Gastrocnemius medialis (tissue), 4 donors: ENCODE measurements around the gene NOS1AP.

Source experiments
- CTCF ChIP-seq, 5 experiments: fragments of 450-650 bp in 3 of 5; fragments of 200-600 bp in 2 of 5; sonication (generic) in 2 of 5; IDR thresholded peaks in 4 of 5; conservative IDR thresholded peaks in 1 of 5; 1 replicate in 4 of 5; 2 replicates in 1 of 5; pipeline ENCODE4 v1.5.1; 2016 to 2019; ENCODE audit warnings: antibody characterized with exemption in 5 of 5, mild to moderate bottlenecking in 3 of 5, moderate library complexity in 3 of 5
- POLR2A ChIP-seq, 2 donors: fragments of 450-650 bp; IDR thresholded peaks; one replicate each; pipeline ENCODE4 v1.6.1; 2017; ENCODE audit warnings: antibody characterized with exemption in 2 of 2, mild to moderate bottlenecking in 2 of 2, moderate library complexity in 2 of 2

- TF ChIP-seq CTCF (IDR thresholded peaks at IDR 0.05 in 4 of 5, conservative IDR thresholded peaks at IDR 0.05 in 1 of 5) (no peak), POLR2A (IDR thresholded peaks at IDR 0.05) (no peak)
Observed at GRCh38 chr1:162264108-162264507, 194.6 kb downstream of the NOS1AP start.
